22Rv1 (cell line): Measurements from ENCODE around the gene KIAA0232.

ENCODE experiments used
- H3K27ac ChIP-seq: fragments of 450-650 bp; 2 replicates; pipeline ENCODE4 v1.5.1; 2017
- ZFX ChIP-seq: fragments of 450-650 bp; IDR thresholded peaks from 2 replicates; pipeline ENCODE4 v1.6.1; 2017; ENCODE audit warnings: antibody characterized with exemption, borderline replicate concordance
- TF ChIP-seq, protein P1 (sequence below): fragments of 450-650 bp; IDR thresholded peaks from 2 replicates; pipeline ENCODE4 v1.5.1; 2017; ENCODE audit warnings: mild to moderate bottlenecking

Gene KIAA0232, protein sequence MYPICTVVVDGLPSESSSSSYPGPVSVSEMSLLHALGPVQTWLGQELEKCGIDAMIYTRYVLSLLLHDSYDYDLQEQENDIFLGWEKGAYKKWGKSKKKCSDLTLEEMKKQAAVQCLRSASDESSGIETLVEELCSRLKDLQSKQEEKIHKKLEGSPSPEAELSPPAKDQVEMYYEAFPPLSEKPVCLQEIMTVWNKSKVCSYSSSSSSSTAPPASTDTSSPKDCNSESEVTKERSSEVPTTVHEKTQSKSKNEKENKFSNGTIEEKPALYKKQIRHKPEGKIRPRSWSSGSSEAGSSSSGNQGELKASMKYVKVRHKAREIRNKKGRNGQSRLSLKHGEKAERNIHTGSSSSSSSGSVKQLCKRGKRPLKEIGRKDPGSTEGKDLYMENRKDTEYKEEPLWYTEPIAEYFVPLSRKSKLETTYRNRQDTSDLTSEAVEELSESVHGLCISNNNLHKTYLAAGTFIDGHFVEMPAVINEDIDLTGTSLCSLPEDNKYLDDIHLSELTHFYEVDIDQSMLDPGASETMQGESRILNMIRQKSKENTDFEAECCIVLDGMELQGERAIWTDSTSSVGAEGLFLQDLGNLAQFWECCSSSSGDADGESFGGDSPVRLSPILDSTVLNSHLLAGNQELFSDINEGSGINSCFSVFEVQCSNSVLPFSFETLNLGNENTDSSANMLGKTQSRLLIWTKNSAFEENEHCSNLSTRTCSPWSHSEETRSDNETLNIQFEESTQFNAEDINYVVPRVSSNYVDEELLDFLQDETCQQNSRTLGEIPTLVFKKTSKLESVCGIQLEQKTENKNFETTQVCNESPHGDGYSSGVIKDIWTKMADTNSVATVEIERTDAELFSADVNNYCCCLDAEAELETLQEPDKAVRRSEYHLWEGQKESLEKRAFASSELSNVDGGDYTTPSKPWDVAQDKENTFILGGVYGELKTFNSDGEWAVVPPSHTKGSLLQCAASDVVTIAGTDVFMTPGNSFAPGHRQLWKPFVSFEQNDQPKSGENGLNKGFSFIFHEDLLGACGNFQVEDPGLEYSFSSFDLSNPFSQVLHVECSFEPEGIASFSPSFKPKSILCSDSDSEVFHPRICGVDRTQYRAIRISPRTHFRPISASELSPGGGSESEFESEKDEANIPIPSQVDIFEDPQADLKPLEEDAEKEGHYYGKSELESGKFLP (N-terminal part only)

DNA sequence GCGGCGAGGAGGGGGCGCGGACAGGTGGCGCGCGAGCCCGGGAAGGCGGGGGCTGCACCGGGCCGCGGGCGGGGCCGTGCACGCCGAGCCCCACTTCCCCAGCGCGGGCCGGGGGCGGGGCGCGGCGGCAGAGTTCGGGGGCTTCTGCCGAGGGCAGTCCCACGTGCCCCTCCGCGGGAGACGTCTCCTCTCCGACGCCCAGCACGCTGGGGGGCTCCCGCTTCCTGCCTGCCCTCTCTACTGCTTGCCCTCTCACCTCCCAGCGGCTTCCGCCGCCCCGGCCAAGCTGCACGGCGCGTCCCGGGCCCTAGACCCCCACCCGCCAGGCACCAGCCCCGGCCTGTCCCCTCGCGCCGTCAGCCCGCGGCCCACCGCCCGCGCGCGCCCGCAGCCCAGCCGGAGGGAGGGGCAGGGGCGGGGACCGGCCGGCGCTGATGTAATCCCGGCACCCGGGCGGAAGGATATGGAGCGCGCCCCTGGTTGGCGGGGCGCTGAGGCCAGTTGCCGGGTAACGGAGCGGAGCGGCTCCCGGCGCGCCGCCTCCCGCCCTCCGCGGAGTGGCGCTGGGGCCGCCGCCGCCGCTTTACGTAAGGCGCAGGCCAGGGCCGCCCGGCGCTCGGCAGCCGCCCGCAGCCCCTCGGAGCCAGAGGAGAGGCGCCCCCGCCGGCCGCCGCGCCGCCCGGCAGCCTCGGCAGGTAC lies at the start of gene KIAA0232:
Gene KIAA0232 (plus strand): TSS at position 581 of the 699 bp plus-strand sequence. CDS start 41,727 bp downstream, outside the sequence.
- TF ChIP-seq, protein P1, sequence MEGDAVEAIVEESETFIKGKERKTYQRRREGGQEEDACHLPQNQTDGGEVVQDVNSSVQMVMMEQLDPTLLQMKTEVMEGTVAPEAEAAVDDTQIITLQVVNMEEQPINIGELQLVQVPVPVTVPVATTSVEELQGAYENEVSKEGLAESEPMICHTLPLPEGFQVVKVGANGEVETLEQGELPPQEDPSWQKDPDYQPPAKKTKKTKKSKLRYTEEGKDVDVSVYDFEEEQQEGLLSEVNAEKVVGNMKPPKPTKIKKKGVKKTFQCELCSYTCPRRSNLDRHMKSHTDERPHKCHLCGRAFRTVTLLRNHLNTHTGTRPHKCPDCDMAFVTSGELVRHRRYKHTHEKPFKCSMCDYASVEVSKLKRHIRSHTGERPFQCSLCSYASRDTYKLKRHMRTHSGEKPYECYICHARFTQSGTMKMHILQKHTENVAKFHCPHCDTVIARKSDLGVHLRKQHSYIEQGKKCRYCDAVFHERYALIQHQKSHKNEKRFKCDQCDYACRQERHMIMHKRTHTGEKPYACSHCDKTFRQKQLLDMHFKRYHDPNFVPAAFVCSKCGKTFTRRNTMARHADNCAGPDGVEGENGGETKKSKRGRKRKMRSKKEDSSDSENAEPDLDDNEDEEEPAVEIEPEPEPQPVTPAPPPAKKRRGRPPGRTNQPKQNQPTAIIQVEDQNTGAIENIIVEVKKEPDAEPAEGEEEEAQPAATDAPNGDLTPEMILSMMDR: peak; percentile 27; the same call in 1 of the 2 replicates
- TF ChIP-seq ZFX: no peak

DNA sequence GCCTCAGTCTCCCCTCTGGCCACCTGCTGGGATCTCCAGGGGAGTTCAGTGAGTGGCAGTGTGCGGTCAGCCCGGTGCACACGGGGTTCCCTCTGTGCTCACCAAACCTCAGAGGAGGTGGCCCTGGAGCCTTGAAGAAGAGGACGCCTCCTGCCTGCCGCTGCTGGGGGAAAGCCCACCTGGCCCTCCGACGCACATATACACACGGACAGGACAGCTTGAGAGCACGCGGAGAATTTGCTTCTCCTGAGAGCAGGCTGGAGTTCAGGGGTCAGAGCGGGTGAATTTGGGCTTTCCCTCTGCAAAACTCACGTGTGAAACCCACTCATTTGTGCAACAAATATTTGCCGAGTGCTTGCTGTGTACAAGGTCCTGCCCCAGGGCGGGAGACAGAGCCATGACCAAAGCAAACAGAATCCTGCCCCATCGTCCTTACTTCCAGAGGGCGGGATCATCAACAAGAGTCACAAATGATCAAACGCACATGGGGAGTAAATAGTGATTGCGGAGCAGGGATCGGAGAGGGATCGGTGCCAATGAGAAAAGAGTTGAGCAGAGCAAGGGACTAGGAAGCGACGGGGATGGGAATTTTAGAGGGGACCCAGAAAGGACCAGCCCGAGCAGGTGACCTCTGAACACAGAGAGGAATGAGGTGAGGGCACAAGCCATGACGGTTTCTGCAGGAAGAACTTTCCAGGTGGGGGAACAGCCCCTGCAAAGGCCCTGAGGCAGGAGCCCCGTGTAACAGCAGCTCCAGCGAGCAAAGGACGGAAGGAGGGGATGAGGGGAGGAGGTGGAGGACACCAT lies 49.0 kb upstream of the KIAA0232 start:
- no peak overlapping the region for H3K27ac ChIP-seq
- TF ChIP-seq, protein P1: no peak
- TF ChIP-seq ZFX: no peak

More for the DNA sequence above, at the start of gene KIAA0232:
- H3K27ac ChIP-seq: peak within 1 kb of the TSS; percentile 87

DNA sequence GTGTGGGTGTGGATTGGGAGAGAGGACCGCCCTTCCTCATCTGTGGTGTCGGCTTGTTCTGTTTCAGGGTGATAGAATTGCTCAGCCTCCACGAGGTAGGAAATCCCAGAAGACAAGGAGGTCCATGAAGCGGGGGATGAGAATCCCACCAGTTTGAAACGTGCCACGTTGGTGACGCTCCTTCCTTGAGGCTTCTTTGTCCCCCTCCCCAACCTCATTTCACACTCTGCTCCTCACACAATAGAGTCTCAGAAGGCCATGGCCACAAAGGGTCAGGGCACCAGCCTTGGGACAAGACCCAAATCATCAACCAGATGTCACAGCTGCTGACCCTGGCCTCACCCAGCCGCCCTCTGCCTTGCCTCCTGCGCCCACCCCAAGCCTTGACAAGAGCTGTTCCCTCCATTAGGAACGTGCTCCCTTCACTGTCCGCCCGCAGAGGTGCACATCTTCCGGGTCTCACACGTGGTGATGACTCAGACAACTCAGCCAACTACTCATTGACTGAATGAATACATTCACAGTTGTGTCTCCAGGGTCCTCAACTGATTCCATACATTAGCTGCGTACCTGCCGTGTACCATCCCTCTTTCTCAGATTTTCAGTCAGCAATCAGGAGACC lies 48.3 kb upstream of the KIAA0232 start:
- no peak overlapping the region for H3K27ac ChIP-seq
- TF ChIP-seq ZFX: no peak
- TF ChIP-seq, protein P1: no peak

DNA sequence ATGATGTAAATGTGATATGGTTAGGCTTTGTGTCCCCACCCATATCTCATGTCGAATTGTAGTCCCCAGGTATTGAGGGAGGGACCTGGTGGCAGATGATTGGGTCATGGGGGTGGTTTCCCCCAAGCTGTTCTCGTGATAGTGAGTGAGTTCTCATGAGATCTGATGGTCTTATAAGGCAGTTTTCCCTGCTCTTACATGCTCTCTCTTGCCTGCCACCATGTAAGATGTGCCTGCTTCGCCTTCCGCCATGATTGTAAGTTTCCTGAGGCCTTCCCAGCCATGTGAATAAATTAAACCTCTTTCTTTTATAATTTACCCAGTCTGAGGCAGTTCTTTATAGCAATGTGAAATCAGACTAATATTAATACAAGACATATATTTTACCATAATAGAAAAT lies 42.6 kb upstream of the KIAA0232 start:
- H3K27ac ChIP-seq: no peak overlapping the region

DNA sequence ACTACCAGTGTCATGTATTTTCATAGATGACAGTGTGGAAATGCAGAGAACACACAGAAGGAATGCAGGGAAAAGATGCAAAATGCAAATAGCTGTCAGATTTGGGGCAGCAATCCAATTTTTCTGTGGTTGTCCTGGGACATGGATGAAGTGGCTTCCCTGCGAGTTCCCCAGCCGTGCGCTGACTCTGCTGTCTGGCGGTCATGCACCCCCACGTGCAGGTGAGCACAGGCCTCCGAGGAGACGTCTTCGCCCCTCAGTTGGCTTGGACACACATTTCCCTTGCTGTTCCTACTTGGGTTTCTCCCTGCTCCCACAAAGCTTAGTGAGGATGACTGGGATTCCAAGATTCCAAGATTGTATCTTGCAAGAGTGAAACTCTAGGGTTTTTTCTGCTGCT lies 42.2 kb upstream of the KIAA0232 start:
- H3K27ac ChIP-seq: no peak overlapping the region
- TF ChIP-seq ZFX: no peak
- TF ChIP-seq, protein P1: no peak

More for the DNA sequence above, 42.6 kb upstream of the KIAA0232 start:
- TF ChIP-seq, protein P1: no peak
- no peak for TF ChIP-seq ZFX

DNA sequence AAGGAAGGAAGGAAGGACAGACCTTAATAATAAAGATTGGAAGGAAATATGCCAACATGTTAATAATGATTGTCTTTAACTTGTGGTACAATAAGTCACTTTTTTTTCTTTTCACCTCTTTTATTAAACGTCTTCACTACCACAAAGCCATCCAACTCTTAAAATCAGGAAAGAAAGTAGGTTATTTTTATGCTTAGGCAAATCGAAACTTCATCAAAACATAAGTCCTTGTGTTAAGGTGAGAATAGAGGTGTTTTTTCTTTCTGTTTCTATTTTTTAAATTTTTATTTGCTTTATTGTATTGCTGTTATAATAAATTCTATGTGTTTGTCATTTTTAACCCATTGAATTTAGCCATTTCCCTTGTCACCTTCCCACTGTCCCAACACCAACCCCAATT lies 40.0 kb upstream of the KIAA0232 start:
- TF ChIP-seq, protein P1: no peak
- no peak for TF ChIP-seq ZFX
- H3K27ac ChIP-seq: no peak overlapping the region
